Uterus (tissue), 2 donors: ENCODE data around the gene TMEM95.

Experiments
- POLR2A ChIP-seq, 2 donors: fragments of 450-650 bp; IDR thresholded peaks; one replicate each; pipeline ENCODE4 v1.6.1; 2016; ENCODE audit warnings: antibody characterized with exemption in 2 of 2, mild to moderate bottlenecking in 1 of 2, moderate library complexity in 1 of 2
- TF ChIP-seq, protein P1 (sequence below), 4 experiments: fragments of 200-600 bp in 2 of 4; fragments of 450-650 bp in 2 of 4; sonication (generic) in 2 of 4; IDR thresholded peaks; one replicate each; pipeline ENCODE4 v1.5.1; 2016 to 2019; ENCODE audit warnings: antibody characterized with exemption in 4 of 4, mild to moderate bottlenecking in 2 of 4, moderate library complexity in 1 of 4

DNA sequence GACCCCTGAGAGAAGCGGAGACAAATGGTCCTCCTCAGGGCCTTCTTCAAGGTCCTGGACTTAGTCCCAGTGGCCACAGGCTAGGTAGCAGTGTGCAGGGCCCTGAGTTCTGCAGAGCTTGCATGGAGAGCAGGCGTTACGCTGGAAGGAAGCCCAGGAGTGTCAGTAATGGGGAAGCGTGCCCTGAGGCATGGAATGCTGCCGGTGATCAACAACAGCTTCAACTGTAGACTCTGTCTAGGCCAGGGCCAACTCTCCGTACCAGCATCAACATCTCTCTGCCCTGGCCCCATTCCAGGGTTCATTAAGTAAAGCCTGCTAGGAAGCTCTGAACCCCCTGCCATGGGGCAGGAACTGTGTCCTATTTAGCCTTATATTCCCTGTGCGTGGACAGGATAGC is 25.4 kb downstream of the TMEM95 start:
- no peak for TF ChIP-seq POLR2A (IDR thresholded peaks at IDR 0.05)
- TF ChIP-seq, protein P1, sequence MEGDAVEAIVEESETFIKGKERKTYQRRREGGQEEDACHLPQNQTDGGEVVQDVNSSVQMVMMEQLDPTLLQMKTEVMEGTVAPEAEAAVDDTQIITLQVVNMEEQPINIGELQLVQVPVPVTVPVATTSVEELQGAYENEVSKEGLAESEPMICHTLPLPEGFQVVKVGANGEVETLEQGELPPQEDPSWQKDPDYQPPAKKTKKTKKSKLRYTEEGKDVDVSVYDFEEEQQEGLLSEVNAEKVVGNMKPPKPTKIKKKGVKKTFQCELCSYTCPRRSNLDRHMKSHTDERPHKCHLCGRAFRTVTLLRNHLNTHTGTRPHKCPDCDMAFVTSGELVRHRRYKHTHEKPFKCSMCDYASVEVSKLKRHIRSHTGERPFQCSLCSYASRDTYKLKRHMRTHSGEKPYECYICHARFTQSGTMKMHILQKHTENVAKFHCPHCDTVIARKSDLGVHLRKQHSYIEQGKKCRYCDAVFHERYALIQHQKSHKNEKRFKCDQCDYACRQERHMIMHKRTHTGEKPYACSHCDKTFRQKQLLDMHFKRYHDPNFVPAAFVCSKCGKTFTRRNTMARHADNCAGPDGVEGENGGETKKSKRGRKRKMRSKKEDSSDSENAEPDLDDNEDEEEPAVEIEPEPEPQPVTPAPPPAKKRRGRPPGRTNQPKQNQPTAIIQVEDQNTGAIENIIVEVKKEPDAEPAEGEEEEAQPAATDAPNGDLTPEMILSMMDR (IDR thresholded peaks at IDR 0.05) = no peak
